Left renal pelvis (tissue), 4 donors: Measurements from ENCODE around the gene FER1L5. TPM values are rescaled to one million over a fixed set of nuclear protein-coding genes. Genes with fewer than 3 reads are reported as not detected.

Experiments used
- DNase-seq, 4 donors: peaks; one replicate each; pipeline ENCODE4 v3.0.0-alpha.2; 2013; ENCODE audit warnings: low read depth in 4 of 4, low spot score in 3 of 4
- polyA plus RNA-seq, 4 donors: library from polyadenylated mRNA; unstranded; fragments of 120-200 nt; gene quantifications; one replicate each; pipeline ENCODE4 v1.2.1, GENCODE V29; 2013; ENCODE audit not compliant: insufficient read length in 4 of 4

Gene FER1L5
- polyA plus RNA-seq, 4 donors: 0.44 to 1.8 (median 1.0) TPM

GRCh38 chr2:96693286-96694200 lies 51.0 kb downstream of the FER1L5 start:
- no peak for DNase-seq

DNA sequence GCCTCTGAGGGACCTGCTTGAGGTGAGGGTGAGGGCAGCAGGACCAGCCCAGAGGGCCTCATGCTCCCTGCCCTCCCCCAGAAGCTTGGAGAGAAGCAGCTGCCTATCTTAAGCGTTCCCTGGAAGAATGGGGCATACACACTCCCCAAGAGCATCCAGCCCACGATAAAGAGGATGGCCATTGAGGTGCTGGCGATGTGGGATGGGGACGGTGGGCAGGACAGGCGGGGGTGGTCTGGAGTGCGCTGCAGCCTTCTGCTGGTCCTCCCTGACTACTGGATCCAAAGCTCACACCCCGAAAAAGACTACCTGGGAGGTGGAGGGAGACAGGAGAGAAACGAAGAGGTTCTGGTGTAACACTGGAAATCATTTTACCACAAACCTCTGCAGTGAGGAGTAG lies 51.7 kb downstream of the FER1L5 start:
- DNase-seq: no peak

GRCh38 chr2:96694816-96695455 lies 52.4 kb downstream of the FER1L5 start:
- DNase-seq: no peak

DNA sequence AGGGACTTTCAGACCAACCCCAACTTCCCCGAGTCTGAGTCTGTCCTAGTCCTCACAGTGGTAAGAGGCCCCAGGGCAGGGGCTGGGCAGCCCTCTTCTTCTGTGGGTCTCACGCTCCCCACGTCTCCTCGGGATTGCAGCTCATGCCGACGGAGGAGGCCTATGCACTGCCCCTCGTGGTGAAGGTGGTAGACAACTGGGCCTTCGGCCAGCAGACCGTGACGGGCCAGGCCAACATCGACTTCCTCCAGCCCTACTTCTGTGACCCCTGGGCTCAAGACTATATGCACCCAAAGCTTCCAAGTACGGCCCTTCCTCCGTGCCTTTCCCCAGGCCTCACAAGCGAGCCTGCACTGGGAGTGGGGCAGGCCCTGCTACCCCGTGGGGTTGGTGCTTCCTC lies 53.0 kb downstream of the FER1L5 start:
- no peak for DNase-seq

GRCh38 chr2:96697476-96697875 lies 54.9 kb downstream of the FER1L5 start:
- DNase-seq: no peak

- DNase-seq: no peak
Observed at GRCh38 chr2:96698221-96698861, 55.8 kb downstream of the FER1L5 start.

- DNase-seq: no peak
Observed at GRCh38 chr2:96699021-96699420, 56.5 kb downstream of the FER1L5 start.

- DNase-seq: no peak
Observed at GRCh38 chr2:96699621-96700020, 57.1 kb downstream of the FER1L5 start.

GRCh38 chr2:96700086-96700485 lies 57.5 kb downstream of the FER1L5 start:
- DNase-seq: no peak

- no peak for DNase-seq
Observed at GRCh38 chr2:96701636-96702035, 59.1 kb downstream of the FER1L5 start.

GRCh38 chr2:96702098-96702785 lies 59.7 kb downstream of the FER1L5 start:
- DNase-seq: no peak

DNA sequence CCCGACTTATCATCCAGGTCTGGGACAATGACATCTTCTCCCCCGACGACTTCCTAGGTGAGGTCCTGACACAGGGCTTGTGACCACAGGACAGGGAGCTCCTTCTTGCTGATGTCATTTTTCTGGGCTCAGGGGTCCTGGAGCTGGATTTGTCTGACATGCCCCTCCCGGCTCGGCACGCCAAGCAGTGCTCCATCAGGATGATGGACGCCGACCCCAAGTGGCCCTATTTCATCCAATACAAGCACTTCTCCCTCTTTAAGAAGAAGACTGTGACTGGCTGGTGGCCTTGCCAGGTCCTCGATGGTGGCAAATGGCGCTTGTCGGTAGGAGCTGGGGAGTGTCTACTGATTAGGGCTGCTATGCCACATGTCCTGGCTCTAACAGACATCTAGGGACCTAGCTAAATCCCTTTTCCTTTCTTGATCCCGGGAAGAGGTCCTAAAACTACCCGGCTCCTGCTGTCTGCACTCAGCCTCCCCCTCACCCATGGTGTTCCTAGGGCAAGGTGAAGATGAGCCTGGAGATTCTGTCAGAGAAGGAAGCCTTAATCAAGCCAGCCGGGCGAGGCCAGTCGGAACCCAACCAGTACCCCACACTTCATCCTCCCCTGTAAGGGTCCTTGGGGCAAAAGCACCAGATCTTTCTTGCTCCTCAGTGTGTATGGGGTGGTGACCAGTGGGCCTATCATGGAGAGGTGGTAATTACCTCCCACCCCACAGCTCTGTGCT lies 60.6 kb downstream of the FER1L5 start:
- no peak for DNase-seq

- DNase-seq: no peak
Observed at GRCh38 chr2:96710985-96711384, 68.4 kb downstream of the FER1L5 start.

- DNase-seq: no peak
Observed at GRCh38 chr2:96715658-96716057, 73.1 kb downstream of the FER1L5 start.

DNA sequence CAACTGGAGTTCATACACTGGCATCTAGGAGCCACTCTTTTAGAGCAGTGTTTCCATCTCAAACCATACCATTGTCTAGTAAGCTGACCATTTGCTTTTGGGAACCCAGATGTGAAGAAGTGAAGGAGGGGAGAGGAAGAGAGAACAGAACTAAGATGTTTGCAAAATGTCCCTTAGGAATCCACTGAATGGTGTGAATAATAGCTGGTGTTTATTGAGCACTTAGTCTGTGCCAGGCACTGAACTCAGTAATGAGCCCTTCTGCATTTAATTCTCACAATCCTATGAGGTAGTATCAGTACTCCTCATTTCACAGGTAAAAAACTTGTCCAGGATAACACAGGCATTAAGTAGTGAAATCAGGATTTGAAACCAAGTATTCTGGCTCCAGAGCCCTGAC lies 73.8 kb downstream of the FER1L5 start:
- DNase-seq: no peak

GRCh38 chr2:96726131-96726530 lies 83.6 kb downstream of the FER1L5 start:
- DNase-seq: no peak

GRCh38 chr2:96727431-96727830 lies 84.9 kb downstream of the FER1L5 start:
- DNase-seq: no peak

GRCh38 chr2:96729748-96730147 lies 87.2 kb downstream of the FER1L5 start:
- DNase-seq: no peak

DNA sequence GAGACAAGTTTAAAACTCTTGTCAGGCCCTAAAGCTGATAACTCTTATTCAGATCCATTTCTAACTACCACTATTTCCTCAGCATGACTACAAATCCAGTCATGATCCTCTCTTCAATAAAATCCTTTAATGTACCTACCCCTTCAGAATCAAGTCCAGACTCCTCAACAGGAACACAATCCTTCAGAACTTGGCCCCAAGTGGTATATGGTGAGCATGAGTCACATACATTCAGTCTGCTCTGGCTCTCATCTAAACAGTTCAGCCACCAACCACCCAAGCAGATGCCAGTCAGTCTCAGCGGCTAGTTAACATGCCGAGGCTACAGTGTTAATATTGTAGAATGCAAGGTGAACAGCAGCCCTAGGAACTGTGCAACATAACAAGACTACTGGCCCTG lies 87.6 kb downstream of the FER1L5 start:
- DNase-seq: no peak

DNA sequence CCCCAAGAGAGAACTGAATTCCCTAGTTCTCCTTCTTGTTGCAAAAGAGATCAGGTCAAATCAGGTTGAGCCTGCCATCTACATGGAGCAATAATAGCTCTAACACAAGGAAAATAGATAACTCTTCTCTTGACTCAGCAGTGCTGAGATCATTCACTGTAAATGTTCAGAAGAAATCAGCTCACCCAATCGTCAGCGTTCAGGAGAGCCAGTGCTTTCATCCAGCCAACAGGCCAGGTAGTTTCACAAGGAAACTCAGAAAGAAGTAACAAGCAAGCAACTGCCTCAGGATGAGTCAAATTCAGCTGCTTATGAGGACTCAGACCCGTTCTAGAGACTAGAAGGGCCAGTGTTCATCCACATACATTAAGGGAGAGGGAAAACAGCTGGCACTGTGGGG lies 91.4 kb downstream of the FER1L5 start:
- DNase-seq: no peak
